Endothelial cell of umbilical vein (primary cell): ENCODE measurements around the gene BBS10. TPM values are rescaled to one million over a fixed set of nuclear protein-coding genes. Genes with fewer than 3 reads are reported as not detected.

ENCODE experiments used
- BruUV-seq: library from RNA; stranded (reverse); fragments of 400-500 nt; replicated peaks from 2 replicates; lab custom pipeline; 2021; lab: Mats Ljungman, UMichigan
- CTCF ChIA-PET: fragments of 300-600, 350-600 bp; sonication (Branson Sonifier 250); formaldehyde crosslinking; loops from one replicate; lab custom pipeline; 2021; ENCODE audit warnings: antibody characterized with exemption, inconsistent platforms; lab: Charles Lee
- POLR2A ChIA-PET: fragments of 300-600, 350-600 bp; sonication (Branson Sonifier 250); formaldehyde crosslinking; loops from one replicate; lab custom pipeline; 2021; ENCODE audit warnings: antibody characterized with exemption, inconsistent platforms; lab: Charles Lee
- DNase-seq: peaks from one replicate; pipeline ENCODE4 v3.0.0-alpha.2; 2011; ENCODE audit warnings: low read depth, low spot score
- FAIRE-seq: peaks from 2 replicates; lab custom pipeline; 2011; peaks lifted over from hg19 to GRCh38; lab: Jason Lieb, UNC
- H2AFZ ChIP-seq: 2 replicates; pipeline ENCODE4 v1.6.0; 2012; ENCODE audit warnings: low read depth, low read length, control low read depth, inconsistent platforms
- H3K27ac ChIP-seq: 2 replicates; pipeline ENCODE4 v1.5.1; 2011; ENCODE audit warnings: low read depth, mild to moderate bottlenecking, control low read depth, low read length, moderate library complexity; ENCODE audit not compliant: insufficient read depth
- H3K27me3 ChIP-seq, 2 experiments: 2 replicates each; pipeline versions ENCODE4 v1.6.0 to v1.6.1; 2011; ENCODE audit warnings: low read length in 2 of 2, mixed read lengths in 1 of 2; ENCODE audit not compliant: control insufficient read depth in 2 of 2, insufficient read depth in 2 of 2
- H3K36me3 ChIP-seq, 2 experiments: 2 replicates in 1 of 2; 3 replicates in 1 of 2; pipeline ENCODE4 v1.5.1; 2011; ENCODE audit warnings: low read length in 2 of 2, mild to moderate bottlenecking in 1 of 2, moderate library complexity in 1 of 2; ENCODE audit not compliant: control insufficient read depth in 2 of 2, insufficient read depth in 2 of 2; ENCODE audit errors: extremely low read depth in 1 of 2
- H3K4me1 ChIP-seq: 3 replicates; pipeline ENCODE4 v1.5.1; 2011; ENCODE audit warnings: mild to moderate bottlenecking, low read length; ENCODE audit not compliant: control insufficient read depth, insufficient read depth; ENCODE audit errors: extremely low read depth
- H3K4me2 ChIP-seq: 2 replicates; pipeline ENCODE4 v1.6.1; 2011; ENCODE audit warnings: low read length, control low read depth, mixed read lengths; ENCODE audit not compliant: insufficient read depth
- H3K4me3 ChIP-seq, 3 experiments: fragments of 200-600 bp in 1 of 3; sonication (generic), shearing (Covaris generic) in 1 of 3; replicated peaks in 1 of 3; 2 replicates each; pipeline ENCODE4 v1.5.1; 2011 to 2016; ENCODE audit warnings: control low read depth in 3 of 3, low read length in 3 of 3, mild to moderate bottlenecking in 2 of 3, inconsistent platforms in 1 of 3, low read depth in 1 of 3, moderate library complexity in 1 of 3; ENCODE audit not compliant: insufficient read depth in 1 of 3
- H3K79me2 ChIP-seq: 2 replicates; pipeline ENCODE4 v1.6.0; 2012; ENCODE audit warnings: low read length, inconsistent platforms; ENCODE audit not compliant: control insufficient read depth, insufficient read depth
- H3K9ac ChIP-seq: replicated peaks from 2 replicates; pipeline ENCODE3; 2011; ENCODE audit warnings: low read length, control low read depth; ENCODE audit not compliant: insufficient read depth; ENCODE audit errors: extremely low read depth
- H3K9me1 ChIP-seq: replicated peaks from 3 replicates; pipeline ENCODE4 v1.6.0; 2011; ENCODE audit warnings: mild to moderate bottlenecking, low read length; ENCODE audit not compliant: control insufficient read depth, insufficient read depth; ENCODE audit errors: extremely low read depth
- H3K9me3 ChIP-seq: replicated peaks from 2 replicates; pipeline ENCODE4 v1.5.1; 2012; ENCODE audit warnings: low read length, inconsistent platforms; ENCODE audit not compliant: control insufficient read depth, insufficient read depth
- H4K20me1 ChIP-seq: replicated peaks from 2 replicates; pipeline ENCODE3; 2011; ENCODE audit warnings: mild to moderate bottlenecking, low read length; ENCODE audit not compliant: control insufficient read depth, insufficient read depth; ENCODE audit errors: extremely low read depth
- CTCF ChIP-seq, 2 donors: IDR thresholded peaks; 1 replicate in 1 of 2; 2 replicates in 1 of 2; pipeline ENCODE4 v1.5.1; 2011; ENCODE audit warnings: low read length in 2 of 2, mild to moderate bottlenecking in 2 of 2, moderate library complexity in 2 of 2, control low read depth in 1 of 2, inconsistent platforms in 1 of 2, low read depth in 1 of 2; ENCODE audit not compliant: insufficient read depth in 1 of 2; ENCODE audit errors: extremely low read depth in 1 of 2
- EZH2 ChIP-seq: IDR thresholded peaks from 2 replicates; pipeline ENCODE4 v1.6.1; 2012; ENCODE audit warnings: borderline replicate concordance, low read depth, mild to moderate bottlenecking, moderate library complexity, low read length, inconsistent platforms; ENCODE audit not compliant: severe bottlenecking
- FOS ChIP-seq: IDR thresholded peaks from 2 replicates; pipeline ENCODE4 v1.6.1; 2011; ENCODE audit warnings: mild to moderate bottlenecking, low read length, moderate library complexity, borderline replicate concordance; ENCODE audit not compliant: insufficient read depth
- GATA2 ChIP-seq: IDR thresholded peaks from 2 replicates; pipeline ENCODE4 v1.7.0; 2011; ENCODE audit warnings: low read depth, mild to moderate bottlenecking, moderate library complexity, mixed read lengths, low read length; ENCODE audit not compliant: insufficient read length, insufficient read depth
- JUN ChIP-seq: IDR thresholded peaks from 2 replicates; pipeline ENCODE4 v1.6.1; 2011; ENCODE audit warnings: borderline replicate concordance, low read depth; ENCODE audit not compliant: insufficient read length, insufficient read depth
- MAX ChIP-seq: IDR thresholded peaks from 2 replicates; pipeline ENCODE4 v1.6.1; 2011; ENCODE audit not compliant: insufficient read depth, insufficient read length
- MYC ChIP-seq: IDR thresholded peaks from one replicate; pipeline ENCODE4 v1.6.1; 2011; ENCODE audit warnings: mild to moderate bottlenecking, low read depth, low read length
- POLR2A ChIP-seq: IDR thresholded peaks from 2 replicates; pipeline ENCODE4 v1.6.1; 2012; ENCODE audit warnings: low read depth, mild to moderate bottlenecking, control low read depth, low read length
- POLR2AphosphoS5 ChIP-seq: IDR thresholded peaks from 2 replicates; pipeline ENCODE4 v1.6.1; 2012; ENCODE audit warnings: low read depth, mild to moderate bottlenecking, control low read depth, low read length, moderate library complexity; ENCODE audit not compliant: insufficient read depth
- dilution Hi-C: fragments of 300-500 bp; cut with MboI; formaldehyde crosslinking; loops from one replicate; pipeline ENCODE4 v1.15.0; 2019; ENCODE audit warnings: low sequenced_read_pairs; ENCODE audit not compliant: extremely low pct_ligation_motif_present
- intact Hi-C: fragments of 100-400 bp; cut with micrococcal nuclease; formaldehyde crosslinking; loops from one replicate; pipeline ENCODE4 v1.10.0; 2022
- polyA plus RNA-seq, 4 experiments: library from polyadenylated mRNA; depleted of rRNA in 3 of 4; stranded (reverse) in 3 of 4; unstranded in 1 of 4; fragments of >200 nt; gene quantifications; 2 replicates each; pipeline versions ENCODE4 v1.2.1 to v1.2.3, GENCODE V29; 2011 to 2012; ENCODE audit warnings: missing spikeins in 1 of 4
- total RNA-seq: library from RNA; stranded (reverse); gene quantifications from 2 replicates; pipeline ENCODE4 v1.2.3, GENCODE V29; 2021

Gene BBS10
- total and polyA plus RNA-seq, 2 donors (not counting 3 experiments of a cell fraction or from before 2014, with no cell fraction given): 3.4 to 7.8 TPM

GRCh38 chr12:76391461-76391860 lies 43.2 kb upstream of the BBS10 start:
- Histone ChIP-seq H3K9ac (no peak overlapping the region), H3K27ac (no peak overlapping the region), H2AFZ (no peak overlapping the region), H3K4me1 (no peaks in the 10 kb centered on the region), H3K36me3 (peaks cover 0 to 2% of the 10 kb centered on the region in 2 experiments), H3K9me3 (no peaks in the 10 kb centered on the region), H3K4me3 (no peak overlapping the region), H3K27me3 (no peaks in the 10 kb centered on the region), H3K4me2 (no peak overlapping the region), H3K79me2 (no peaks in the 10 kb centered on the region), H3K9me1 (no peaks in the 10 kb centered on the region), H4K20me1 (no peaks in the 10 kb centered on the region)
- dilution Hi-C loops: no loop called here
- intact Hi-C loops: no loop called here
- POLR2A ChIA-PET: no interaction called here
- DNase-seq (no peak), FAIRE-seq (no peak)
- CTCF ChIA-PET: no interaction called here
- TF ChIP-seq JUN (no peak), MAX (no peak), GATA2 (no peak), POLR2AphosphoS5 (no peak), MYC (no peak)
- no TSS peak for BruUV-seq

GRCh38 chr12:76387614-76388013 lies 39.4 kb upstream of the BBS10 start:
- TF ChIP-seq POLR2AphosphoS5 (no peak), MAX (no peak), JUN (no peak), GATA2 (no peak), POLR2A (no peak), CTCF (IDR thresholded peaks at IDR 0.05; ENCODE audit: extremely low read depth in 1 of 2, insufficient read depth in 1 of 2, low read depth in 1 of 2, low read length in 2 of 2) (no peak), FOS (no peak), MYC (no peak), EZH2 (no peak)
- H3K4me3 ChIP-seq: no peak overlapping the region
- H3K4me1 ChIP-seq: no peaks in the 10 kb centered on the region
- no TSS peak for BruUV-seq
- no peaks in the 10 kb centered on the region for H3K79me2 ChIP-seq
- no peak overlapping the region for H3K27ac ChIP-seq
- POLR2A ChIA-PET: no interaction called here
- no peak overlapping the region for H3K4me2 ChIP-seq
- no peak overlapping the region for H3K9ac ChIP-seq
- no peaks in the 10 kb centered on the region for H4K20me1 ChIP-seq
- H3K9me1 ChIP-seq: no peaks in the 10 kb centered on the region
- FAIRE-seq: no peak
- peaks cover 0 to 2% of the 10 kb centered on the region in 2 experiments for H3K36me3 ChIP-seq
- dilution Hi-C loops: no loop called here
- no peak overlapping the region for H2AFZ ChIP-seq
- intact Hi-C loops: no loop called here
- no peaks in the 10 kb centered on the region for H3K9me3 ChIP-seq
- no peak for DNase-seq
- H3K27me3 ChIP-seq: no peaks in the 10 kb centered on the region
- CTCF ChIA-PET: interaction anchor here (1.1 kb wide), 1 partner anchor 8 kb away, joined by 3 read pairs; no protein-coding TSS in a partner anchor
